Measurements from ENCODE around the gene ADARB1. TPM values are rescaled to one million over a fixed set of nuclear protein-coding genes. Genes with fewer than 3 reads are reported as not detected.

Gene ADARB1
- total RNA-seq, 4 donors from 2014 or later = 6.8 to 32.2 (median 17.3) TPM

DNA sequence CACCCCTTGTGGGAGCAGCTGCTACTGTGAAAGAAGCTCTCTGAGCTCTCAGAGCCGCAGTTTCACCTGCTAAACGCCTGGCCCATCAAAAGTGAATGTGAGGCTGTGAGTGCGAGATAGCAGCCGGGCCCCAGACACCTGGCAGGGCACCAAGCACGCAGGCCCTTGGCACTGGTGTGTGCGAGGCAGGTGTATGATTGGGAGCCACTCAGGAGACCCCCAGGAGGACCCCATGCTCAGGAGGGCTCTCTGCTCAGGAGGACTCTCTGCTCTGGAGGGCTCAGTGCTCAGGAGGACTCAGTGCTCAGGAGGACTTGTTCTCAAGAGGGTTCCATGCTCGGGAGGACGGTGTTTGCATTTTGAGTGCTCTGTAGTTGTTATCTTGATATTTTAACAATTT is 14.3 kb upstream of the ADARB1 start:
- TF ChIP-seq POLR2A (IDR thresholded peaks at IDR 0.05) (no peak), POLR2AphosphoS5 (IDR thresholded peaks at IDR 0.05) (no peak), EP300 (IDR thresholded peaks at IDR 0.05; ENCODE audit: low read depth) (no peak)
- TF ChIP-seq, protein P1, sequence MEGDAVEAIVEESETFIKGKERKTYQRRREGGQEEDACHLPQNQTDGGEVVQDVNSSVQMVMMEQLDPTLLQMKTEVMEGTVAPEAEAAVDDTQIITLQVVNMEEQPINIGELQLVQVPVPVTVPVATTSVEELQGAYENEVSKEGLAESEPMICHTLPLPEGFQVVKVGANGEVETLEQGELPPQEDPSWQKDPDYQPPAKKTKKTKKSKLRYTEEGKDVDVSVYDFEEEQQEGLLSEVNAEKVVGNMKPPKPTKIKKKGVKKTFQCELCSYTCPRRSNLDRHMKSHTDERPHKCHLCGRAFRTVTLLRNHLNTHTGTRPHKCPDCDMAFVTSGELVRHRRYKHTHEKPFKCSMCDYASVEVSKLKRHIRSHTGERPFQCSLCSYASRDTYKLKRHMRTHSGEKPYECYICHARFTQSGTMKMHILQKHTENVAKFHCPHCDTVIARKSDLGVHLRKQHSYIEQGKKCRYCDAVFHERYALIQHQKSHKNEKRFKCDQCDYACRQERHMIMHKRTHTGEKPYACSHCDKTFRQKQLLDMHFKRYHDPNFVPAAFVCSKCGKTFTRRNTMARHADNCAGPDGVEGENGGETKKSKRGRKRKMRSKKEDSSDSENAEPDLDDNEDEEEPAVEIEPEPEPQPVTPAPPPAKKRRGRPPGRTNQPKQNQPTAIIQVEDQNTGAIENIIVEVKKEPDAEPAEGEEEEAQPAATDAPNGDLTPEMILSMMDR (IDR thresholded peaks at IDR 0.05) = no peak
- 72% methylated on average over 7 of the region's 8 CpGs; no CpG with 5 or more reads in 1 of the 2 donors for WGBS, 2 donors (ENCODE audit: low coverage in 1 of 2)
- H3K9me3 ChIP-seq = no peaks in the 10 kb centered on the region

DNA sequence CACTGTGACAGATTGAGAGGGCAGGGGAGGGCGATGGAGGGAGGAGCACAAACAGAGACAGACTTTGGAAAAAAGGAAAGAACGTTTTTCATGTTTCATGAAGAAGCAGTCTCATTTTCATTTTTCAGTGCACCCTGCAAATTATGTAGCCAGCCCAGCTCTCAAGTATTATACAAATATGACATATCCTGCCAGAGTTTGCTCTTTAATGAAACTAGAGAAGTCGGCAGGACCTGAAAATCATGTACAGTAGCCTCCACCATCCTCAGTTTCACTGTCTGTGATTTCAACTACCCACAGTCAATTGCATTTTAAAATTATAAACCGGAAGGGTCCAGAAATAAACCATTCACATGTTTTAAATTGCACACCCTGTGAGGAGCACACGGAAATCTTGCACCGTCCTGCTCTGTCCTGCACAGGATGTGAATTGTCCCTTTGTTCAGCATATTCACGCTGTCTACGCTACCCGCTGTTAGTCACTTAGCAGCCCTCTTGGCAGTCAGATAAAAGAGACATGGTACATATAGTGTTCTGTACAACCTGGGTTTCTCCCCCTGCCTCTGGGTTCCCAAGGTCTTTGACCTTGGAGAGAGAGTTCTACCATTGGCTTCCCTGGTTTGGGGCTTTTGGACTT is 13.6 kb upstream of the ADARB1 start:
- H3K36me3 ChIP-seq = no peaks in the 10 kb centered on the region
- no peaks in the 10 kb centered on the region for H3K4me1 ChIP-seq
- H3K27ac ChIP-seq = no peak overlapping the region
- intact Hi-C loops (cut with DNase I; ENCODE audit: low total_unique reads) = no loop called here
- in situ Hi-C loops (cut with MboI; ENCODE audit: low pct_ligation_motif_present in 1 of 4, low pct_unique_long_range_greater_than_20kb in 1 of 4, low sequenced_read_pairs in 3 of 4) = no loop called here
- TF ChIP-seq POLR2A (IDR thresholded peaks at IDR 0.05) (no peak), POLR2AphosphoS5 (IDR thresholded peaks at IDR 0.05) (no peak), EP300 (IDR thresholded peaks at IDR 0.05; ENCODE audit: low read depth) (no peak)
- TF ChIP-seq, protein P1 (IDR thresholded peaks at IDR 0.05) = no peak
- no peak for DNase-seq
- peaks cover 10% of the 10 kb centered on the region for H3K27me3 ChIP-seq
- H3K9me3 ChIP-seq = no peaks in the 10 kb centered on the region
- no peak overlapping the region for H3K4me3 ChIP-seq
- 63 to 71% methylated on average over 9 of the region's 9 CpGs for WGBS, 2 donors (ENCODE audit: low coverage in 1 of 2)

More for the DNA sequence above, 14.3 kb upstream of the ADARB1 start:
- intact Hi-C loops (cut with DNase I; ENCODE audit: low total_unique reads) (no loop called here), in situ Hi-C loops (cut with MboI; ENCODE audit: low pct_ligation_motif_present in 1 of 4, low pct_unique_long_range_greater_than_20kb in 1 of 4, low sequenced_read_pairs in 3 of 4) (no loop called here)
- Histone ChIP-seq H3K36me3 (no peaks in the 10 kb centered on the region), H3K27me3 (peaks cover 10% of the 10 kb centered on the region), H3K4me1 (no peaks in the 10 kb centered on the region), H3K4me3 (no peak overlapping the region), H3K27ac (no peak overlapping the region)
- no peak for DNase-seq

DNA sequence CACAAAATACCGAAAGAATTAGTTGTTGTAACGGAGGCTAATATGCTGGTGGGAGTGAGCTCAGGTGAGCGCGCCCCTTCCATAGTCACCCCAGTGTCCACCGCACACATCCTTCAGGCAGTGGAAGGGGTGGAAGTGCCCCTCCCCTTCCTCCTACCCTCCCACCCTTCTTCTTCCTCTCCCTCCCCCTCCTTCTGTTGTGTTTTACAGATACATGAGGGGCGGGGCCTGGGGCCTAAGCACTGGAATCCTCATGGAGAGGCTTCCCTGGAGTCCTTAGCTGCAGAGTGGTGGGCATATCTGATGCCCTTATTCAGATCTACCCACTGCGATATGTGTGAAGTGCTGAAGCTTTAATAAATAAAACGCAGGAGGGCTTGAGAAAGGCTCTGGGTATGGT is 10.3 kb upstream of the ADARB1 start:
- H3K36me3 ChIP-seq = no peaks in the 10 kb centered on the region
- no peak for DNase-seq
- TF ChIP-seq, protein P1 (IDR thresholded peaks at IDR 0.05) = no peak
- TF ChIP-seq EP300 (IDR thresholded peaks at IDR 0.05; ENCODE audit: low read depth) = no peak
- TF ChIP-seq POLR2AphosphoS5 (IDR thresholded peaks at IDR 0.05) = no peak
- TF ChIP-seq POLR2A (IDR thresholded peaks at IDR 0.05) = no peak
- peaks cover 10% of the 10 kb centered on the region for H3K27me3 ChIP-seq
- WGBS, 2 donors (ENCODE audit: low coverage in 1 of 2) = 77 to 88% methylated on average over 6 to 8 of the region's 8 CpGs
- H3K27ac ChIP-seq = no peak overlapping the region
- in situ Hi-C loops (cut with MboI; ENCODE audit: low pct_ligation_motif_present in 1 of 4, low pct_unique_long_range_greater_than_20kb in 1 of 4, low sequenced_read_pairs in 3 of 4) (no loop called here), intact Hi-C loops (cut with DNase I; ENCODE audit: low total_unique reads) (no loop called here)
- no peak overlapping the region for H3K4me3 ChIP-seq
- H3K9me3 ChIP-seq = no peaks in the 10 kb centered on the region
- no peaks in the 10 kb centered on the region for H3K4me1 ChIP-seq

DNA sequence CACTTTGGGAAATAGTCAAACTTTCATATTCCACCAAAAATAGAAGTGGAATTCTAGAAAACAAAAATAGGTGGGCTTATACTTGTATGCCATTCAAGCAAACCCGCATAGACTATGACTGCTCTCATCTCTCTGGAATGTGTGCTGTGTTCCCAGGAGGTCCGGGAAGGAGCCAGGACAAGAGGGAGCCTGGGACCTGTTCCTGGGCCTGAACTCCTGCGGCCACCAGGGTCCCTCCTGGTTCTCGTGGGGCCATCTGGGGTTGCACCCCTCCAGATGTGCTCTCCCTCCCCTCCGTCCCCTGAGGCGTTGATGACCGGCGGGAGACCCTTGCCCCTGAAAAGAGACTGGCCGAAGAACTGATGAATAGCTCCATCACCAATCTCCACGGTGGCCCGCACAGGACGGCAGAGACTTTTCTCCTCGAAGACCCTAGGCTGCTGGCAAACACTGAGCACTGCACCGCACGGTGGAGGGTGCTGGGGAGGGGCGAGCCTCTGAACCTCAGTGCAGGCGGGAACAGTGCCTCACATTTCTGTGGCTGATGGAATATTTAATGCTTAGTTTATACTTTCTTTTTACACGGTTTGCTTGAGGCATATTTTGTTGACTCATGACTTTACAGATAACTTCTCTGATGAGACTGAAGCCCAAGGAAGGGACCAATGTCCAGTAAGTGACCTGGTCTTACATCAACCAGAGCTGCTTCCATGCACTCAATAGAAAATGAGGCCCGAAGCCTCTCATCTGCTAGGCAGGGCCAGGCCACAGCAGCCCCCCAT is 9.6 kb upstream of the ADARB1 start:
- TF ChIP-seq POLR2A (IDR thresholded peaks at IDR 0.05) (no peak), POLR2AphosphoS5 (IDR thresholded peaks at IDR 0.05) (no peak), EP300 (IDR thresholded peaks at IDR 0.05; ENCODE audit: low read depth) (no peak)
- TF ChIP-seq, protein P1 (IDR thresholded peaks at IDR 0.05) = no peak
- intact Hi-C loops (cut with DNase I; ENCODE audit: low total_unique reads) (no loop called here), in situ Hi-C loops (cut with MboI; ENCODE audit: low pct_ligation_motif_present in 1 of 4, low pct_unique_long_range_greater_than_20kb in 1 of 4, low sequenced_read_pairs in 3 of 4) (no loop called here)
- Histone ChIP-seq H3K36me3 (no peaks in the 10 kb centered on the region), H3K4me1 (no peaks in the 10 kb centered on the region), H3K4me3 (no peak overlapping the region), H3K9me3 (no peaks in the 10 kb centered on the region), H3K27me3 (peaks cover 9% of the 10 kb centered on the region), H3K27ac (no peak overlapping the region)
- no peak for DNase-seq
- 33 to 81% methylated on average over 1 to 19 of the region's 19 CpGs for WGBS, 2 donors (ENCODE audit: low coverage in 1 of 2)

Data from transverse colon (tissue), 4 donors.